Renal cortical epithelial cell (primary cell): ENCODE data around the gene SZT2. TPM values are rescaled to one million over a fixed set of nuclear protein-coding genes. Genes with fewer than 3 reads are reported as not detected.

Experiments used
- DNase-seq: peaks from one replicate; pipeline ENCODE4 v3.0.0-alpha.2; 2011; ENCODE audit warnings: low read depth
- total RNA-seq: library from RNA; depleted of rRNA; stranded (reverse); fragments of >200 nt; gene quantifications from 2 replicates; pipeline ENCODE4 v1.2.3, GENCODE V29; 2014

Gene SZT2
- total RNA-seq, 1 donor from 2014 or later: 28.5 TPM

GRCh38 chr1:43423672-43424550 lies 34.2 kb downstream of the SZT2 start:
- DNase-seq: peak; percentile 22

GRCh38 chr1:43425045-43425444 lies 35.3 kb downstream of the SZT2 start:
- no peak for DNase-seq

GRCh38 chr1:43426221-43426620 lies 36.5 kb downstream of the SZT2 start:
- DNase-seq: no peak

GRCh38 chr1:43427524-43427923 lies 37.8 kb downstream of the SZT2 start:
- no peak for DNase-seq

GRCh38 chr1:43427941-43428340 lies 38.2 kb downstream of the SZT2 start:
- DNase-seq: no peak

GRCh38 chr1:43430831-43431230 lies 41.1 kb downstream of the SZT2 start:
- DNase-seq: no peak

GRCh38 chr1:43431676-43432075 lies 42.0 kb downstream of the SZT2 start:
- DNase-seq: no peak

- no peak for DNase-seq
Observed at GRCh38 chr1:43432171-43432860, 42.6 kb downstream of the SZT2 start.

- DNase-seq: no peak
Observed at GRCh38 chr1:43432907-43433306, 43.2 kb downstream of the SZT2 start.

- no peak for DNase-seq
Observed at GRCh38 chr1:43434256-43434655, 44.6 kb downstream of the SZT2 start.

- DNase-seq: no peak
Observed at GRCh38 chr1:43435146-43436145, 45.7 kb downstream of the SZT2 start.

GRCh38 chr1:43436371-43436770 lies 46.7 kb downstream of the SZT2 start:
- DNase-seq: no peak

GRCh38 chr1:43437031-43437973 lies 47.6 kb downstream of the SZT2 start:
- DNase-seq: no peak

- no peak for DNase-seq
Observed at GRCh38 chr1:43438006-43438405, 48.3 kb downstream of the SZT2 start.

GRCh38 chr1:43438576-43438952 lies 48.9 kb downstream of the SZT2 start:
- DNase-seq: no peak

GRCh38 chr1:43438953-43439581 lies 49.4 kb downstream of the SZT2 start:
- no peak for DNase-seq

GRCh38 chr1:43439781-43440180 lies 50.1 kb downstream of the SZT2 start:
- no peak for DNase-seq

GRCh38 chr1:43440358-43440757 lies 50.7 kb downstream of the SZT2 start:
- DNase-seq: no peak

- no peak for DNase-seq
Observed at GRCh38 chr1:43441166-43441893, 51.6 kb downstream of the SZT2 start.
